WERI-Rb-1 (cell line): ENCODE results near the gene PLLP.

Experiments used
- DNase-seq: peaks from one replicate; pipeline ENCODE4 v3.0.0-alpha.2; 2020
- H3K27ac ChIP-seq: fragments of 250-450 bp; sonication (Bioruptor Pico); 2 replicates; pipeline ENCODE4 v1.5.1; 2020; ENCODE audit warnings: mild to moderate bottlenecking, moderate library complexity
- H3K27me3 ChIP-seq: fragments of 250-450 bp; sonication (Bioruptor Pico); 2 replicates; pipeline ENCODE4 v1.5.1; 2021; ENCODE audit warnings: mild to moderate bottlenecking, low read depth, moderate library complexity; ENCODE audit not compliant: insufficient read depth, severe bottlenecking
- H3K36me3 ChIP-seq: fragments of 250-450 bp; sonication (Bioruptor Pico); 2 replicates; pipeline ENCODE4 v1.5.1; 2020; ENCODE audit warnings: mild to moderate bottlenecking, moderate library complexity
- H3K4me3 ChIP-seq: 2 replicates; pipeline ENCODE4 v1.5.1; 2011; ENCODE audit warnings: low read depth, mild to moderate bottlenecking, control low read depth, low read length
- H3K9me3 ChIP-seq: fragments of 250-450 bp; sonication (Bioruptor Pico); 2 replicates; pipeline ENCODE4 v1.5.1; 2021; ENCODE audit warnings: mild to moderate bottlenecking, moderate library complexity; ENCODE audit not compliant: severe bottlenecking
- TF ChIP-seq, protein P1 (sequence below): IDR thresholded peaks from 2 replicates; pipeline ENCODE4 v1.5.1; 2011; ENCODE audit warnings: low read depth, mild to moderate bottlenecking, control low read depth, inconsistent platforms, low read length

The PLLP gene, protein sequence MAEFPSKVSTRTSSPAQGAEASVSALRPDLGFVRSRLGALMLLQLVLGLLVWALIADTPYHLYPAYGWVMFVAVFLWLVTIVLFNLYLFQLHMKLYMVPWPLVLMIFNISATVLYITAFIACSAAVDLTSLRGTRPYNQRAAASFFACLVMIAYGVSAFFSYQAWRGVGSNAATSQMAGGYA

GRCh38 chr16:57284209-57284951 is at the start of gene PLLP:
Gene PLLP (minus strand): TSS chr16:57284672. CDS start chr16:57284540, 132 bp downstream.
- Histone ChIP-seq H3K4me3 (peak within 1 kb of the TSS; percentile 87), H3K9me3 (no peaks in the 10 kb centered on the region), H3K27ac (peak within 1 kb of the TSS; percentile 50), H3K36me3 (no peaks in the 10 kb centered on the region; the same call in 1 of the 2 replicates), H3K27me3 (no peaks in the 10 kb centered on the region)
- peak; percentile 56 for DNase-seq
- TF ChIP-seq, protein P1, sequence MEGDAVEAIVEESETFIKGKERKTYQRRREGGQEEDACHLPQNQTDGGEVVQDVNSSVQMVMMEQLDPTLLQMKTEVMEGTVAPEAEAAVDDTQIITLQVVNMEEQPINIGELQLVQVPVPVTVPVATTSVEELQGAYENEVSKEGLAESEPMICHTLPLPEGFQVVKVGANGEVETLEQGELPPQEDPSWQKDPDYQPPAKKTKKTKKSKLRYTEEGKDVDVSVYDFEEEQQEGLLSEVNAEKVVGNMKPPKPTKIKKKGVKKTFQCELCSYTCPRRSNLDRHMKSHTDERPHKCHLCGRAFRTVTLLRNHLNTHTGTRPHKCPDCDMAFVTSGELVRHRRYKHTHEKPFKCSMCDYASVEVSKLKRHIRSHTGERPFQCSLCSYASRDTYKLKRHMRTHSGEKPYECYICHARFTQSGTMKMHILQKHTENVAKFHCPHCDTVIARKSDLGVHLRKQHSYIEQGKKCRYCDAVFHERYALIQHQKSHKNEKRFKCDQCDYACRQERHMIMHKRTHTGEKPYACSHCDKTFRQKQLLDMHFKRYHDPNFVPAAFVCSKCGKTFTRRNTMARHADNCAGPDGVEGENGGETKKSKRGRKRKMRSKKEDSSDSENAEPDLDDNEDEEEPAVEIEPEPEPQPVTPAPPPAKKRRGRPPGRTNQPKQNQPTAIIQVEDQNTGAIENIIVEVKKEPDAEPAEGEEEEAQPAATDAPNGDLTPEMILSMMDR, result no peak

DNA sequence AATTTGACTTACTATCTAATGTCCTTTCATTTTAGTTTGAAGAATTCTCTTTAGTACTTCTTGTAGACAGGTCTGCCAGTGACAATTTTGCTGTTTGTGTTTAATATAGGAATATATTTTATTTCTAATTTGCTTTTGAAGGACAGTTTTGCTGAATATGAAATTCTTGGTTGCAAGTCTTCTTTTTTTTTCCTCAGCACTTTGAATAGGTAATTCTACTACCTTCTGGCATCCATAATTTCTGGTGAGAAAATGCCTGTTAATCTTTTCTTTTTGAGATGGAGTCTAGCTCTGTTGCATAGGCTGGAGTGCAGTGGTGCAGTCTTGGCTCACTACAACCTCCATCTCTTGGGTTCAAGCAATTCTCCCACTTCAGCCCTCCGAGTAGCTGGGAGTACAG is 48.9 kb upstream of the PLLP start:
- H3K4me3 ChIP-seq, result no peak overlapping the region
- H3K27me3 ChIP-seq, result no peaks in the 10 kb centered on the region
- DNase-seq, result no peak
- H3K27ac ChIP-seq, result no peak overlapping the region
- TF ChIP-seq, protein P1, result no peak
- no peaks in the 10 kb centered on the region for H3K36me3 ChIP-seq
- H3K9me3 ChIP-seq, result peaks cover 6% of the 10 kb centered on the region

DNA sequence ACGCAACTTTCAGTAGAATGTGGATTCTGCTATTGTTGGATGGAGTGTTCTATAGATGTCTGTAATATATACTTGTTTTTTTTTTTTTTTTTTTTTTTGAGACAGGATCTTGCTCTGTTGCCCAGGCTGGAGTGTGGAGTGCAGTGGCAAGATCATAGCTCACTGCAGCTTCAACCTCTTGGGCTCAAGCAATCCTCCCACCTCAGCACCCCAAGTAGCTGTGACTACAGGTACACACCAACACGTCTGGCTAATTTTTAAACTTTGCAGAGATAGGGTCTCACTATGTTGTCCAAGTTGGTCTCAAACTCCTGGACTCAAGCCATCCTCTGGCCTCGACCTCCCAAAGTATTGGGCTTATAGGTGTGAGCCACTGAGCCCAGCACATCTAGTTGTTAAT is 46.9 kb upstream of the PLLP start:
- TF ChIP-seq, protein P1, result no peak
- no peak for DNase-seq
- peaks cover 6% of the 10 kb centered on the region for H3K9me3 ChIP-seq
- H3K36me3 ChIP-seq, result no peaks in the 10 kb centered on the region
- H3K4me3 ChIP-seq, result no peak overlapping the region
- H3K27ac ChIP-seq, result no peak overlapping the region
- no peaks in the 10 kb centered on the region for H3K27me3 ChIP-seq

DNA sequence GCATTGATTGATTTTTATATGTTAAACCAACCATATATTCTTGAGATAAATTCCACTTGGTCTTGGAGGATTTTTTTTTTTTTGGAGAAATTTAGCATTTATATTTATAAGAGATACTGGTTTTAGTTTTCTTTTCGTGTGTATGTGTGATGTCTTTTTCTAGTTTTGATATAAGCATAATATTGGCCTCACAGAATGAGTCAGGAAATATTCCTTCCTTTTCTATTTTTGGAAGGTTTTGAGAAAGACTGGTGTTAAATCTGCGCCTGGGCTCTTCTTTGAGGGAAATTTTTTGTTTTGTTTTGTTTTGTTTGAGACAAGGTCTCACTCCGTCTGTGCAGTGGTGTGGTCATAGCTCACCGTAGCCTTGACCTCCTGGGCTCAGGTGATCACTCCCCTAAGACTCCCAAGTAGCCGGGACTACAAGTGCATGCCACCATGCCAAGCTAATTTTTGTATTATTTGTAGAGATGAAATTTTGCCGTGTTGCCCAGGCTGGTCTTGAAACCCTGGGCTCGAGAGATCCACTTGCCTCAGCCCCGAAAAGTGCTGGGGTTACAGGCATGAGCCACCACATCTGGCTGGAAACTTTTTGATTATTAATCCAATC is 45.4 kb upstream of the PLLP start:
- DNase-seq, result no peak
- Histone ChIP-seq H3K4me3 (no peak overlapping the region), H3K9me3 (peaks cover 6% of the 10 kb centered on the region), H3K27ac (no peak overlapping the region), H3K36me3 (no peaks in the 10 kb centered on the region), H3K27me3 (no peaks in the 10 kb centered on the region)
- TF ChIP-seq, protein P1, result no peak

- Histone ChIP-seq H3K9me3 (no peaks in the 10 kb centered on the region), H3K27me3 (no peaks in the 10 kb centered on the region), H3K4me3 (no peak overlapping the region), H3K27ac (no peak overlapping the region), H3K36me3 (no peaks in the 10 kb centered on the region)
- TF ChIP-seq, protein P1, result no peak
- DNase-seq, result no peak
Observed at GRCh38 chr16:57325458-57325857, 41.0 kb upstream of the PLLP start.
